DOHH2 (cell line): ENCODE measurements around the gene PALLD.

Experiments used
- H3F3A ChIP-seq: fragments of 200-600 bp; sonication (generic), shearing (Covaris generic); 2 replicates; pipeline ENCODE4 v1.6.0; 2016; ENCODE audit warnings: antibody characterized with exemption, mild to moderate bottlenecking; ENCODE audit not compliant: control insufficient read depth, insufficient read depth
- H3K27ac ChIP-seq: fragments of 200-600 bp; sonication (generic); 2 replicates; pipeline ENCODE4 v1.5.1; 2014; ENCODE audit warnings: low read depth, mild to moderate bottlenecking, low read length, moderate library complexity
- H3K27me3 ChIP-seq: fragments of 200-600 bp; sonication (generic); 2 replicates; pipeline ENCODE4 v1.6.1; 2014; ENCODE audit warnings: mild to moderate bottlenecking, low read length, mixed read lengths; ENCODE audit not compliant: control insufficient read depth
- H3K36me3 ChIP-seq: fragments of 200-600 bp; sonication (generic); 2 replicates; pipeline ENCODE4 v1.6.1; 2014; ENCODE audit warnings: mild to moderate bottlenecking, low read length, moderate library complexity, mixed read lengths; ENCODE audit not compliant: control insufficient read depth
- H3K4me1 ChIP-seq: fragments of 200-600 bp; sonication (generic); 2 replicates; pipeline ENCODE4 v1.6.1; 2014; ENCODE audit warnings: mild to moderate bottlenecking, low read length, mixed read lengths; ENCODE audit not compliant: control insufficient read depth
- H3K4me2 ChIP-seq: fragments of 200-600 bp; sonication (generic); 2 replicates; pipeline ENCODE4 v1.6.0; 2014; ENCODE audit warnings: mild to moderate bottlenecking, low read length, moderate library complexity
- H3K4me3 ChIP-seq: fragments of 200-600 bp; sonication (generic); 2 replicates; pipeline ENCODE4 v1.5.1; 2014; ENCODE audit warnings: mild to moderate bottlenecking, low read length, mixed read lengths
- H3K79me2 ChIP-seq: fragments of 200-600 bp; sonication (generic); 2 replicates; pipeline ENCODE4 v1.6.1; 2014; ENCODE audit warnings: mild to moderate bottlenecking, low read length, mixed read lengths; ENCODE audit not compliant: control insufficient read depth
- H3K9me2 ChIP-seq: fragments of 200-600 bp; sonication (generic); replicated peaks from 2 replicates; pipeline ENCODE4 v1.6.1; 2014; ENCODE audit warnings: mild to moderate bottlenecking, low read length, mixed read lengths; ENCODE audit not compliant: control insufficient read depth
- H3K9me3 ChIP-seq: fragments of 200-600 bp; sonication (generic); 2 replicates; pipeline ENCODE4 v1.6.1; 2014; ENCODE audit warnings: antibody characterized with exemption, low read length, mixed read lengths; ENCODE audit not compliant: control insufficient read depth, insufficient read depth
- H4K20me1 ChIP-seq: fragments of 200-600 bp; sonication (generic); 2 replicates; pipeline ENCODE4 v1.6.0; 2014; ENCODE audit warnings: low read depth, mild to moderate bottlenecking, antibody characterized with exemption, low read length, moderate library complexity; ENCODE audit not compliant: control insufficient read depth, insufficient read depth
- CTCF ChIP-seq: fragments of 200-600 bp; sonication (generic); IDR thresholded peaks from one replicate; pipeline ENCODE4 v1.5.1; 2014; ENCODE audit warnings: antibody characterized with exemption, mild to moderate bottlenecking, low read depth, low read length; ENCODE audit not compliant: poor library complexity, severe bottlenecking
- EZH2phosphoT487 ChIP-seq: fragments of 200-600 bp; sonication (generic); IDR thresholded peaks from 2 replicates; pipeline ENCODE4 v1.6.1; 2017; ENCODE audit warnings: borderline replicate concordance, mild to moderate bottlenecking, antibody characterized with exemption, low read length, moderate library complexity, mixed read lengths

PALLD gene

GRCh38 chr4:168715896-168716295, 219.0 kb downstream of the PALLD start:
- no peak overlapping the region for H3K4me3 ChIP-seq
- no peaks in the 10 kb centered on the region for H3K79me2 ChIP-seq
- no peaks in the 10 kb centered on the region for H3F3A ChIP-seq
- no peaks in the 10 kb centered on the region for H3K9me3 ChIP-seq
- no peaks in the 10 kb centered on the region for H3K27me3 ChIP-seq
- no peak for TF ChIP-seq EZH2phosphoT487
- H3K27ac ChIP-seq, result no peak overlapping the region
- no peak overlapping the region for H3K4me2 ChIP-seq
- no peaks in the 10 kb centered on the region for H3K36me3 ChIP-seq
- H3K4me1 ChIP-seq, result no peaks in the 10 kb centered on the region
- H4K20me1 ChIP-seq, result no peaks in the 10 kb centered on the region
- no peaks in the 10 kb centered on the region for H3K9me2 ChIP-seq

- H3K4me3 ChIP-seq, result no peak overlapping the region
- H3K9me3 ChIP-seq, result no peaks in the 10 kb centered on the region
- no peak overlapping the region for H3K4me2 ChIP-seq
- no peaks in the 10 kb centered on the region for H3K4me1 ChIP-seq
- H3F3A ChIP-seq, result no peaks in the 10 kb centered on the region
- no peaks in the 10 kb centered on the region for H4K20me1 ChIP-seq
- no peaks in the 10 kb centered on the region for H3K27me3 ChIP-seq
- no peaks in the 10 kb centered on the region for H3K9me2 ChIP-seq
- H3K36me3 ChIP-seq, result no peaks in the 10 kb centered on the region
- TF ChIP-seq EZH2phosphoT487, result no peak
- TF ChIP-seq CTCF, result no peak
- no peaks in the 10 kb centered on the region for H3K79me2 ChIP-seq
- no peak overlapping the region for H3K27ac ChIP-seq
These were observed 219.7 kb downstream of the PALLD start for GRCh38 chr4:168716406-168717129.

- H3K4me2 ChIP-seq, result no peak overlapping the region
- no peaks in the 10 kb centered on the region for H4K20me1 ChIP-seq
- H3F3A ChIP-seq, result no peaks in the 10 kb centered on the region
- no peaks in the 10 kb centered on the region for H3K9me2 ChIP-seq
- H3K4me1 ChIP-seq, result no peaks in the 10 kb centered on the region
- H3K27me3 ChIP-seq, result no peaks in the 10 kb centered on the region
- H3K79me2 ChIP-seq, result no peaks in the 10 kb centered on the region
- H3K27ac ChIP-seq, result no peak overlapping the region
- TF ChIP-seq CTCF (no peak), EZH2phosphoT487 (no peak)
- H3K36me3 ChIP-seq, result no peaks in the 10 kb centered on the region
- H3K9me3 ChIP-seq, result no peaks in the 10 kb centered on the region
- no peak overlapping the region for H3K4me3 ChIP-seq
These were observed 221.0 kb downstream of the PALLD start for GRCh38 chr4:168717847-168718246.

DNA sequence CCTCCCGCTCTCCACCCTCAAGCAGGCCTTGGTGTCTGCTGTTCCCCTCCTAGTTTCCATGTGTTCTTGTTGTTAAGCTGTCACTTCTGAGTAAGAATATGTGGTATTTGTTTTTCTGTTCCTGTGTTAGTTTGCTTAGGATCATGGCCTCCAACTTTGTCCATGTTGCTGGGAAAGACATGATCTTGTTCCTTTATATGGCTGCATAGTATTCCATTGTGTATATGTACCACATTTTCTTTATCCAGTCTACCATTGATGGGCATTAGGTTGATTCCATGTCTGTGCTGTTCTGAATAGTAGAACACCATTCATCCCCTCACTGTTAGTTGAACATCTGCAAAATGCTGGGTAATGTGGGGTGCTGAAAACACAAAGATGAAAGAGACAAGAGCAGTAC, 222.9 kb downstream of the PALLD start:
- no peak for TF ChIP-seq EZH2phosphoT487
- TF ChIP-seq CTCF, result no peak
- H3K36me3 ChIP-seq, result no peaks in the 10 kb centered on the region
- no peaks in the 10 kb centered on the region for H3K27me3 ChIP-seq
- H3K9me2 ChIP-seq, result no peaks in the 10 kb centered on the region
- no peaks in the 10 kb centered on the region for H3K79me2 ChIP-seq
- no peaks in the 10 kb centered on the region for H3K4me1 ChIP-seq
- H3K4me3 ChIP-seq, result no peak overlapping the region
- H3K4me2 ChIP-seq, result no peak overlapping the region
- H3F3A ChIP-seq, result no peaks in the 10 kb centered on the region
- H4K20me1 ChIP-seq, result no peaks in the 10 kb centered on the region
- H3K9me3 ChIP-seq, result no peaks in the 10 kb centered on the region
- no peak overlapping the region for H3K27ac ChIP-seq
